Suppressor macrophage (primary cell): ENCODE measurements around the gene PCNX1.
"Not testable (repeated sequence)": the region's sequence is repeated elsewhere in the genome, so short reads cannot be mapped to it uniquely, and the experiment has no call there.

Experiments
- DNase-seq, 4 experiments: peaks; one replicate each; pipeline ENCODE4 v3.0.0-alpha.2; 2020 to 2022

PCNX1 gene

DNA sequence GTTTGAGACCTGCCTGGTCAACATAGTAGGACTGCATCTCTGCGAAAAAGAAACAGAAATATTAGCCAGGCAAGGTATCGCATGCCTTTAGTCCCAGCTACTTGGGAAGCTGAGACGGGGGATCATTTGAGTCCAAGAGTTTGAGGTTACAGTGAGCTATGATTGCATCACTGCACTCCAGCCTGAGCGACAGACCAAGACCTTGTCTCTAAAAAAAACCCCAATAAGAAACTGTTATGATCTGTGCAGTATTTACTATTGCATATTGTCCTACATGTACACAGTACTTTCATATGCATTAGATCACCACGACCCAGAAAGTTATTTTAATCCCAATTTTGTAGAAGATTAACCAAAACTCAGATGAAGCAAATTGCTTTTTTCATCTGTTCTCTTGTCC lies 187.5 kb downstream of the PCNX1 start:
- DNase-seq = no peak

DNA sequence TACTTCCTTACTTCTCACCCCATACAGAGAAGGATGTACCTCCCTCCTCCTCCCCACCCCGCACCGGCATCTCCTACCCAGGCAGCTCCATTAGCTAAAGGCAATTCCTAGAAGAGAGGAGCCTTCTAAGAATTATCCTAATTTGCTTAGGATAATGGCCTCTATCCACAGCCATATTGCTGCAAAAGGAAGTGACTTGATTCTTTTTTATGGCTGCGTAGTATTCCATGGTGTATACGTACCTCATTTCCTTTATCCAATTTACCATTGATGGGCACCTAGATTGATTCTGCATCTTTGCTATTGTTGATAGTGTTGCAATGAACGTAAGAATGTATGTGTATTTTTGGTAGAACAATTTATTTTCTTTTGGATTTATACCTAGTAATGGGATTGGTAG lies 189.7 kb downstream of the PCNX1 start:
- no peak for DNase-seq

DNA sequence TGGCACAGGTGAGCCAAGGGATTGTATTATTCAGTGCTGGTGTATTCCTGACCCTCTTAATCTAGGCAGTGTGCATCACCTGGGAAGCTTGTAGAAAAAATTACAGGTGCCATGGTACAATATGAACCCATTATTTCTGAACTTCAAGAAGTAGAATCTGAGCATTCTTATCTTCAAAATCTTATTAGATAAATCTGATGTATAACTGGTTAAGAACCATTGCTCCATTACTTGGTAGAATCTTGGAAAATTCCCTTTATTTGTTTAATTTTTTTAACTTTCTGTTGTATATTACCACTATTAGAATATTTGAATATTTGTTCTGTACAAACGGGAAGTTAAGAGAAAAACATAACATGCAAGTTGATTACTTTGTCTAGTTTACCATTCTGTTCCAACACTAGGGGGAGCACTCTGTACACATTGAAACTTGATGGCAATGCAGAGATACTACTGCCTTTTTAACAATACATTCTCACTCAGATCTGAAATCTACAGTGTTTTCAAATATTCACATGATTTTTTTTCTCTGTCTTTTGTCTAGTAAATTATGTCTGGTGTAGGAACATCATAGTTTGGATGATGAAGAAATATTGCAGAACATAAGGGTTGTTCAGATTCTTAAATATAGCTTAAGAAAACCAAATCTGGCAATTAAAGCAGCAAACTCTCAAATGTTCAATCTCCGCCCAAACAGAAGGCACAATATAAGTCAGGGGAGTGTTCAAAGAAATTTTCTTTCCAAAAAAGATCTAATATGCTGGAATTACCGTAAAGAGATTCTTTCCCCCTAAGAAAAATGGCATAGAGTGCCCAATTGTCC lies 196.6 kb downstream of the PCNX1 start:
- peak; percentile 57 to 86 (median 69) for DNase-seq

DNA sequence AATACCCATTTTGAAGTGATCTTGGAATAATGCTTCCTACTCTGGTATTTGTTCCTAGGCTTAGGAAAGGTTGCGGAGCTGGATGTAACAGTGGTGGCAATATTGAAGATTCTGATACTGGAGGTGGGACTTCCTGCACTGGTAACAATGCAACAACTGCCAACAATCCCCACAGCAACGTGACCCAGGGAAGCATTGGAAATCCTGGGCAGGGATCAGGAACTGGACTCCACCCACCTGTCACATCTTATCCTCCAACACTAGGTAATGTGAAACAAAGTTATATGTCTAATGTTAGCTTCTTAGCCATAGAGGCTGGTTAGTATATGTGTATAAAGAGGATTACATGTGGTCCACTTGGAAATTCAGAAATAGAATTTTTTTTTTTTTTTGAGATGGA lies 197.9 kb downstream of the PCNX1 start:
- DNase-seq = no peak

DNA sequence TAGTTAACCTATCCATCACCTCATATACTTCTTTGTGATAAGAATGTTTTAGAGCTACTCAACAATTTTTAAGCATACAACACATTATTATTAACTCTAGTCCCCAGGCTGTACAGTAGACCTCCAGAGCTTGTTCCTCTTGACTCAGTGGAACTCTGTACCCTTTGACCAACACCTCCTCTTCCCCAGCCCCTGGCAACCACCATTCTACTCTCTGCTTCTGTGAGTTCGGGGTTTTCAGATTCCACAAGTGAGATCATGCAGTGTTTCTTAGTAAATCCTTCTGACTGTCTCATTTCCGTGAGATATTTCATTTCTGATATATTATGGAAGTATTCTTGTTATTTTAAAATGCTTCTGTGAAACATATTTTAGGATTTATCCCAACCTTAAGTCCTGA lies 200.7 kb downstream of the PCNX1 start:
- no peak for DNase-seq

DNA sequence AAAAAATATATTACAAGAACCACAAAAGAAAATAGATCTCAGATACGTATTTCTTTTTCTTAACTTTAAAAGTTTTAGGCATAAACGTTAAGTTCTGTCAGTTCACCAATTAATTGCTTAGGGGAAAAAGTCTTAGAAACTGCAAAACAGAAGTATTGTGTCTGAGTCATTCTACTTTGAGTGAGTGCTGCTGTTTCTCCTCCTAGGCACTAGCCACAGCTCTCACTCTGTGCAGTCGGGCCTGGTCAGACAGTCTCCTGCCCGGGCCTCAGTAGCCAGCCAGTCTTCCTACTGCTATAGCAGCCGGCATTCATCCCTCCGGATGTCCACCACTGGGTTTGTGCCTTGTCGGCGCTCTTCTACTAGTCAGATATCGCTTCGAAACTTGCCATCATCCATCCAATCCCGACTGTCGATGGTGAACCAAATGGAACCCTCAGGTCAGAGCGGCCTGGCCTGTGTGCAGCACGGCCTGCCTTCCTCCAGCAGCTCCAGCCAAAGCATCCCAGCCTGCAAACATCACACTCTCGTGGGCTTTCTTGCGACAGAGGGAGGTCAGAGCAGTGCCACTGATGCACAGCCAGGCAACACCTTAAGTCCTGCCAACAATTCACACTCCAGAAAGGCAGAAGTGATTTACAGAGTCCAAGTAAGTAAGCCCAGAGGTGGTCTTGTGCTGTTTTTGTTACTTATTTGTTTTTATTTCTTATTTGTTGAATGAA lies 201.3 kb downstream of the PCNX1 start:
- no peak for DNase-seq

DNA sequence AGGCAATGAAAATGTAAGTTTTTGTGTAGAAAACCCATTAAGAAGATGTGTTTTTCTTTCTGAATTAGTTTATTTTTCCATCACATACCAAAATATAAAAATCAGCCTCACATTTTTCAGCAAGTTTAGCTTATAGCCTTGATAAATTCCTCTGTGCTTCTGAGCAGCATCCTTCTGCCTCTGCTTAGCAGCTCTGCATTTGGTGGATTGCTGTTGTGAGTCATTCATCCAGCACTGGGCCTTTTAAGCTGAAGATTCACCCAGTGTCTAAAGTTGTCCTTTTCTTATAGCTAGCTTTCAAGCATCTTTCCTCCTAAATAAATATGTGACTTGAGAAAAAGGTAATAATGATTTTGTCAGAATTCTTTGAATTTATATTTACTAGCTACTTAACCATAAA lies 206.1 kb downstream of the PCNX1 start:
- no peak for DNase-seq

DNA sequence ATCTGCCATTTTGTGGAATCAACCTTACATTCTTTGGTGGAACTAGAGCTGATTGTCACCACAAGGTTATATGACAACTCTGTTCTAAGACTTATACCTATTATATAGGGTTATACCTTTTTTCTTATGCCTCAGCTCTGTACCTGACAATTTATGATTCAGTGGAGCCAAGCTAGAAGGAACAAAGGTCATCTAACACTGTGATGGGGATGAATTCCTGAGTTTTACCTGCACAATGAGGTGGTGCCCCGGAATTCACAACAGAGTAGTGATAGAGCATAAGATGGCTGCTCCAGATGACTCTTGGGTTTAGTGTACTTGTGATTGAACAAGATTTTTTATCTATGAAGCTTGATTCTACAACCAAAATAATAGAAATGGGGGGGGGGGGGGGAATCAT lies 207.3 kb downstream of the PCNX1 start:
- DNase-seq = no peak

DNA sequence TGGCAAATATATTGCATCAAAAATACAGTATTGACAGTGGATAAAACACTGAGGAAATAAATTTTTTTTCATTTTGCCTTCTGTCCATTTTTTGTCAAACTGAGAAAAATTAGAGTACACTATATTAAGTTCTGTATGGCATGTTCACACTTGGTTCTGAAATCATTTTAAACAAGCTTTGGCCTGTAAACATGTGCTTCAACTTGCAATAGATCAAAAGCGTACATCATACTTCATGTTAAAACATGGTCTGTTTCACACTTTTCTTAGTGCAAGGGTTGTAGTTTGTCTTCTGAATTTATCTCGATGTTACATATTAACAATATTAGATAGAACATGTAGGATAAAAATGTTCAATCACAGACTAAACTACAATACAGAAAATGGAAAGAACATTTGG lies 208.0 kb downstream of the PCNX1 start:
- no peak for DNase-seq

DNA sequence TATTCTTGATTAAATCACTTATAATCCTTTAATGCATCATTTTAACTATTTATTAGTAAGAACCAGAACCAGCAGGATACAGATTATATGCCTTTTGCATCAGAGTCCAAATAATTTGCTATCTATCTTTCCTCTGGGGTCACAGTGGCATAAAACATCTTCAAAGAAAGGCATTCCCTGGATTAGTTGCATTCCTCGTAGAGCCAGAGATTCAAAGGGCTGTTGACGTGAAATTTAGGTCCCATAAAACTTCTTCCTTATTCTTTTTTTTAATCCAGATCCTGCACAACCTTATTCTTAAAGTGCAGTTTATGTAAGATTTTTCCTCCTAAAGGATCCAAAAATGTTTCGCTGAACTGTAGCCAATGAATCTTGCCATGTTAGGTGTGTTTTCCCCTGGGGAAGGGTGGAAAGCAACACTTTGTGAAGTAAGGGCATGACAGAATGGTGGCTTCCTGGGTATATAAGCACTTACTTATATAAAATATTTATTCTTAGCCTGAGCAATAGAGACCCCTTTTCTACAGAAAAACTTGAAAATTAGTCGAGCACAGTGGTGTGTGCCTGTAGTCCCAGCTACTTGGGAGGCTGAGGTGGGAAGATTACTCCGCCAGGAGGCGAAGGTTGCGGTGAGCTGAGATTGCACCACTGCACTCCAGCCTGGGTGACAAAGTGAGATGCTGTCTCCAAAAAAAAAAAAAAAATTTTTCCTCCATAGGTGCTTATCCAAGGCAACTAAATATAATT lies 208.7 kb downstream of the PCNX1 start:
- no peak for DNase-seq

DNA sequence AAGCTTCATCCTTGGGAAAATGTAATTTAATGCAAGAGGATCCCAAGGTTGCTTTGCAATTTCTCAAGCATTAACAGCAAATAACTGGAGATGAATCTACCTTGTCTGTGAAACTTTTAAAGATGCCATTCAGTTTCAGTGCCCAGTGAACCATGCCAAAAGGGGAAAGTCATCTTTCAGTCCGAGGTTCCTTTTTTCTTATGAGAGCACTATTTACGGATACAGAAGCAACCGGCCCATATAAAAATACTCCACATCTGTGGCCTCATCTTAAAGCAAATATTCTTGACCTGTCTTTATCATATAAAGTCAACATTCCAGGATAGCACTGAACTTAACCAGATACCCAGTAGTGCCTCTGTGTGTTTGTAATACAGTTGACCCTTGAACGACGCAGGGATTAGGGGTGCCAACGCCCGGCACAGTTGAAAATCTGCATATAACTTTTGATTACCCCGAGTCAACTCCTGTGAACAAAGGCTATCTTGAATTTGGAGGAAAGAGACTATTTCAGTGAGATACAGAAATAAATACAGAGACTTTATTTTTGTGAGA lies 209.4 kb downstream of the PCNX1 start:
- no peak for DNase-seq

DNA sequence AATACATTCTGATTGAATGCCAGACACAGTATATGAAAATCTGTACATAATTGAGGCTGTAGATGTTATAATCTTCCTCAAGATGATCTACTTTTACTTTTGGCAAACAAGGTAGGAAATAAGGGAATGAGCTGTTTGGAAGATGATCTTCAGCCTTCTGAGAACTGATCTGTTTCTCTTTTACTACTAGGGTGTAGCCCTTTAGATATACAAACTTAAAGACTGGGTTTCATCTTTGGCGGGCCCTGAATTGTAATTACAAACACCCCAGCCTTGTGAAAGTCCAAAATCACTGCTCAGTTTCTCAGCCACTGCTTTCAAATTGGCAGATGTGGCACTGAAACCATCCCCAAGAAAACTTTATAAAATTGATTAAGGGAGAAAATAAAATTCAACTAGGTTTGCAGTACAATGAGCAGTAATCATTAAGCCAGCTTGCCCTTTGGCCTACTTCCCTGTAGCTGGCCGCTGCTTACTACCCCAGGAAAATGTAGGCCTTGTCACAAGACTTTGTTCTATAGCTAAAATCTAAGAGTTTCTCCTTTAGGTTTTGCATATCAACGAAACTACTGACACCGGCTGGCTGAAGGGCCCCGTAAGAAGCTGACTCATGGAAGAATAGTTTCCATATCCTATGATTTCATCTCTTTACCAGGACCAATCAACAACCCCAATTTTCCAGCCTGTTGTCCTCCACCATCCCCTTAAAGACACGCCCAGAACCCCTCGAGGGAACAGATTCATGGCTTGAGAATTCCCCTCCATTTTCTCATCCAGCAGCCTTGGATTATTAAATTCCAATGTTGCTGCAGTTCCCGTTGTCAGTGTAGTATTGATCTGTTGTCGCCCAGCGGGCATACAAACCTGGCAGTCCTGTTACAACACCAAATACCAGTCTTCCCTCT lies 210.8 kb downstream of the PCNX1 start:
- DNase-seq = peak in 3 of 4 experiments; percentile 9 to 27 (median 17)

DNA sequence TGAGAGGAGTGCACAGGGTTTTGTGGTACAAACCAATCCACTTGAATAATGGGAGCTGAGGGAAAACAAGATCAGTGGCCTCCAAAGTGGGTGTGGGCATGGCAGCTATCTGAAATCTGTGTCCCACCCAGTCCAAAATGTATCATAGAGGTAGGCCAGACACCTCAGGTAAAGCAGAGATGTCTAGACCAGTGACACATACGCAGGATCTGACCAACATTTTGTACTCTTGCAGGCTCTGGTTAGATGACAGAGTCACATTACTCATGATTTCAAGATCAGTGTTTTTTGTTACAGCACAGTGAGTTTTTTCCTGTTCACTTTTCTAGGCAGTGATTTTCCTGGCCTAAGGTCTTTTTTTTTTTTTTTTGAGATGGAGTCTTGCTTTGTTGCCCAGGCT lies 211.8 kb downstream of the PCNX1 start:
- no peak for DNase-seq

DNA sequence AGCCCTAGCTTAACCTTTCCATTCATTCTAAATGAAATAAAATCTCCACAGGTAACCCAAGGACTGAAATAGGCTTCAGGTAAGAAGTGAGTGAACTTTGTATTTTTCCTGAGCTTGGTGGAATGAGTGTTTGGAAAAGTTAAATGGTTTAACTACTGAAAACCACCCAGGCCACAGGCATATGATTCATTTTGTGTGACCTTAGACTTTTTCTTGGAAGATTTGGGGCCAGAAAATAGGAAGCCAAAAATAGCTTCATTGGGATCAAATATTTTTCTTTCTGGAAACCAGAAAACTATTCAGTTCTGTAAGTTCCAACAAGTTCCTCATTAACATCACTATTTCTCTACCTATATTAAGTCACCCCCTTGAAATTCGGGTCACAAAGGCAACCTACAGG lies 212.6 kb downstream of the PCNX1 start:
- DNase-seq = no peak

DNA sequence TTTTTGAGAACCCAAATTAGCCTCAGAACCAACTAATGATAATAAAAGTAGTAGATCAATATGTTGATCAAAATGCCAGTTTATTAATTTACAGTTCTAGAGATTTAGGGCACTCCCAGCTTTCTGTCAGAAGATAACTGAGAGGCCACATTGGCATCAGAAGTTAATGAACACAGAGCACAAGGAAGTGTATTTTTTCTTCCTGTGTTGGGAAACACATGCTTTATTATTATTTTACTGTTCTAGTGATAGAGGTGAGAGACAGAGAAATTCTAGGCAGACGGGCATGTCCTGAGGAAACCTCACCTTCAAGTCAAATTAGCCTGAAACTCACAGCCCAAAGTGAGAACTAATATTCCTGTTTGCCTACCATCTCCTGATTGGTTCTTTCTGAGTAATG lies 213.7 kb downstream of the PCNX1 start:
- DNase-seq = no peak

DNA sequence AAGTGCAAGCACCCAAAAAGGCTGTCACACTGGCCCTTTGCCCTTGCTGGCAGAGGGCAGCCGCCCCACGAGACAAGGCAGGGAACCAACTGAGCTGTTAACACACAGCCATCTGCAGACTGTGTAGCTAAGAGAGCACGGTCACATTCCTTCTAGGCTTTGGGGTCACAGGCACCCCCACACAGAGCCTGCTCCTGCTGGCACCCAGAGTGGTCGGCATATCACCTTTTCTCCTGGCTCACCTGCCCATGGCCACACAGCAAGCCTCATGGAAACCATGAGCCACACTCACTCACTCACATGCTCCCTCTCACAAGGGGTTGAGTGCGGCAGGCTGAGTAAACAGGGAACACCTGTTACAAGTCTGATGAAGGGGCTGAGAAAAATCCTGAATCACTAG lies 214.5 kb downstream of the PCNX1 start:
- DNase-seq = no peak

DNA sequence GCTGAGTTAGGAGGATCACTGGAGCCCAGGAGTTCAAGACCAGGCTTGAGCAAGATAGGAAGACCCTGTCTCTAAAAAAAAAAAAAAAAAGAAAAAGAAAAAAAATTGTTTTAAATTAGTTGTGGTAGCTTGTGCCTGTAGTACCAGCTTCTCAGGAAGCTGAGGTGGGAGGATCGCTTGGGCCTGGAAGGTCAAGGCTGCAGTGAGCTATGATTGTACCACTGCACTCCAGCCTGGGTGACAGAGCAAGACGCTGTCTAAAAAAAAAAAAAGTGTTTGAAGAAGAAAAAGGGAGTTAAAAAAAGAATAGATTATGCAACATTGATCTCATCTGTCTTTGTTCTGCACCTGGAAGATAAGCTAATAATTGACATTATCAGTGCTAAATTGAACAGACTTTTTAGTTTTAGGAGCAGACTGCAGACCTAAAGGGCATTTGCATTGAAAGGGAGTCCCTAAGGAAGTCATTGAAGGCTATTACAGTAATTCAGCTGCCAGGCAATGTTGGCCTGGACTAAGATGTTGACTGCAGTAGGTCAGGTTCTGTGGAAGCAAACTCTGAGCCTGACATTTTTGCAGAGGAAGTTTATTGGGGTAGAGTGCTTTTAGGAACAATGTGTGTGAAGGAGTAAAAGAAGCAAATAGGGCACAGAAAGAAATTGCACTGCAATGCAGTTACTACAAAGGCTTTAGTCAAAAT lies 215.8 kb downstream of the PCNX1 start:
- DNase-seq = no peak

DNA sequence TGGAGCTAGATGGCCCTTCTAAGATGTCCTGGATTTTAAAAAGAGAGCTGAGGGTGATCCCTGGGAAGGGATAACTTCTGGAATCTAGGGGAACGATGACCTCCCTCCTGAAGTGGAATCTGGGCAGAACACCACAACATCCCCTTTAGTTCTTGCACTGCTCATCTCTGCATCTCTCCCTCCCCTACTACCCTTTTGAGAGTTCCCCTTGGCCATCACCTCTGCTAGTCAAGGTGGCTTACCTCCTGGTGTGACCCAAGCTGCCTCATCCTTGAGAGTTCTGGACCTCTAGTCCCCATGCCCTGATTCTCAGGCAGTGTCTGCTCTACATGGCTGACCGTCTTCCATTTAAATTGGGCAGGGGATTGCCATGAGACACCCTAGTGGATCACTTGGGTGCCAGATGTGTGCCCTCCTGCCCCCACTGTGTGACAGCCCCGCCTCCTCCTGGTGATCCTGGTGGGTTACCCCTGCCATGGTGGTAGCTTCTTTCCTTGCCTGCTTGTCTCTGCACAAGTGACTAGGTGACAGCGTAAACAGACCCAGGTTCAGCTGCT lies 216.4 kb downstream of the PCNX1 start:
- DNase-seq = no peak

DNA sequence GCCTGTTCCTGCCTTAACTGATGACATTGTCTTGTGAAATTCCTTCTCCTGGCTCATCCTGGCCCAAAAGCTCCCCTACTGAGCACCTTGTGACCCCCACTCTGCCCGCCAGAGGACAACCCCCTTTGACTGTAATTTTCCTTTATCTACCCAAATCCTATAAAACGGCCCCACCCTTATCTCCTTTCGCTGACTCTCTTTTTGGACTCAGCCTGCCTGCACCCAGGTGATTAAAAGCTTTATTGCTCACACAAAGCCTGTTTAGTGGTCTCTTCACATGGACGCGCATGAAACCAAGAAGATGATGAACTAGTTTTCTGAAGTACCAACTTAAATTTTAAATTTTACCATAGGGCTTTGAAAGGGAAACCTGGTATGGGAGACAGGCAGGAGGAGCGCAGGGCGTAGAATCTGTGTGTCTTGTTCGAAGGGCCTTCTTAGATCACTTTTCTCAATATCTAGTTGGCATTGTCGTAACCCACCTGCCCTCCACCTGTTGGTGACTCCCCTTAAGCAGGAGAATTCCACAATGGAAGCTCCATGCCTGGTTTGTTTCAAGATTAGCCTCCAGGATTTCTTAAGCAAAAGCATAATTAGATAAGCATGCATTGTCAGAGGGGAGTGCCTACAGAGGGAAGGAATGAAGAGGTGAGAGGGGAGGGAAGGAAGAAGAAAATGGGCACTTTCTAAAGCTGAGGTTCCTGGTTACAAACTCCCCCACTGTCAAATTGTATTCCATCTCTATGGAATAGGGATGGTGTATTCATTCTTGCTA lies 222.6 kb downstream of the PCNX1 start:
- not testable (repeated sequence) for DNase-seq

DNA sequence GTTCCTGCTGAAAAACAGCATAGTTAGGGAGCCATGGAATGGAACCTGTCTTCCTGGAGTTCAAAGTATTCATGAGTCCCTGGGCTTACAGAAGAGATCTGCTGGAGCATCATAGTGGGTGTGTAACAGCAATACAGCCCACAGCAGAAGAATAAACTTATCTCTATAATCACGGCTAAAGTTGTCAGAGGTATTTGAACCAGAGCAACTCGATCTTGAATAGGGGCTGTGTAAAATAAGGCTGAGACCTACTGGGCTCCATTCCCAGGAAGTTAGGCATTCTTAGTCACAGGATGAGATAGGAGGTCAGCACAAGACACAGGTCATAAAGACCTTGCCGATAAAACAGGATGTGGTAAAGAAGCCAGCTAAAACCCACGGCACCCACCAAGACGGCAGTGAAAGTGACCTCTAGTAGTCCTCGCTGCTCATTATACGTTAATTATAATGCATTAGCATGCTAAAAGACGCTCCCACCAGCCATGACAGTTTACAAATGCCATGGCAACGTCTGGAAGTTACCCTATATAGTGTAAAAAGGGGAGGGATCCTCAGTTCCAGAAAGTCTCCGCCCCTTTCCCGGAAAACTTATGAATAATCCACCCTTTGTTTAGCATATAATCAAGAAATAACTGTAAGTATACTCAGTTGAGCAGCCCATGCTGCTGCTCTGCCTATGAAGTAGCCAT lies 223.4 kb downstream of the PCNX1 start:
- peak; percentile 37 to 66 (median 48) for DNase-seq
